GM19240 (cell line): ENCODE data around the gene GMDS.

Experiments used
- DNase-seq: peaks from one replicate; pipeline ENCODE4 v3.0.0; 2011; ENCODE audit warnings: low spot score; ENCODE audit not compliant: insufficient read length

GMDS gene

GRCh38 chr6:2038092-2038491, 207.3 kb downstream of the GMDS start:
- no peak for DNase-seq

GRCh38 chr6:2037237-2037926, 208.0 kb downstream of the GMDS start:
- no peak for DNase-seq

GRCh38 chr6:2036710-2037023, 208.7 kb downstream of the GMDS start:
- DNase-seq: no peak

GRCh38 chr6:2035826-2036709, 209.3 kb downstream of the GMDS start:
- DNase-seq: no peak

GRCh38 chr6:2035046-2035445, 210.4 kb downstream of the GMDS start:
- no peak for DNase-seq

GRCh38 chr6:2034256-2034655, 211.1 kb downstream of the GMDS start:
- no peak for DNase-seq

- no peak for DNase-seq
Observed at GRCh38 chr6:2033544-2033943, 211.9 kb downstream of the GMDS start.

GRCh38 chr6:2030682-2031244, 214.6 kb downstream of the GMDS start:
- no peak for DNase-seq

GRCh38 chr6:2029952-2030351, 215.5 kb downstream of the GMDS start:
- no peak for DNase-seq

- no peak for DNase-seq
Observed at GRCh38 chr6:2029130-2029794, 216.1 kb downstream of the GMDS start.

GRCh38 chr6:2028457-2029038, 216.9 kb downstream of the GMDS start:
- peak; percentile 1 for DNase-seq

GRCh38 chr6:2026133-2026532, 219.3 kb downstream of the GMDS start:
- DNase-seq: no peak

GRCh38 chr6:2021713-2022125, 223.7 kb downstream of the GMDS start:
- no peak for DNase-seq

GRCh38 chr6:2020909-2021308, 224.5 kb downstream of the GMDS start:
- DNase-seq: no peak

GRCh38 chr6:2019051-2019450, 226.4 kb downstream of the GMDS start:
- no peak for DNase-seq

- no peak for DNase-seq
Observed at GRCh38 chr6:2016040-2016439, 229.4 kb downstream of the GMDS start.

- no peak for DNase-seq
Observed at GRCh38 chr6:2008383-2008976, 236.9 kb downstream of the GMDS start.

GRCh38 chr6:2007165-2007564, 238.2 kb downstream of the GMDS start:
- DNase-seq: no peak

- DNase-seq: no peak
Observed at GRCh38 chr6:2004888-2005287, 240.5 kb downstream of the GMDS start.

- DNase-seq: no peak
Observed at GRCh38 chr6:2000962-2001361, 244.4 kb downstream of the GMDS start.

GRCh38 chr6:1997702-1998101, 247.7 kb downstream of the GMDS start:
- DNase-seq: no peak
